D721Med (cell line): ENCODE measurements around the gene MME.

Experiments
- DNase-seq: peaks from one replicate; pipeline ENCODE4 v3.0.0; 2011; ENCODE audit warnings: low spot score; ENCODE audit not compliant: insufficient read length
- FAIRE-seq: peaks from 2 replicates; lab custom pipeline; 2011; peaks lifted over from hg19 to GRCh38; lab: Jason Lieb, UNC
- CTCF ChIP-seq: IDR thresholded peaks from 2 replicates; pipeline ENCODE4 v1.5.1; 2012; ENCODE audit warnings: mild to moderate bottlenecking, control low read depth; ENCODE audit not compliant: insufficient read depth; ENCODE audit errors: missing control alignments

The MME gene

GRCh38 chr3:155158346-155159037 lies 78.4 kb downstream of the MME start:
- FAIRE-seq, result no peak
- no peak for TF ChIP-seq CTCF
- no peak for DNase-seq

- DNase-seq (no peak), FAIRE-seq (no peak)
- TF ChIP-seq CTCF, result no peak
Measured at GRCh38 chr3:155159301-155159700, 79.2 kb downstream of the MME start.

DNA sequence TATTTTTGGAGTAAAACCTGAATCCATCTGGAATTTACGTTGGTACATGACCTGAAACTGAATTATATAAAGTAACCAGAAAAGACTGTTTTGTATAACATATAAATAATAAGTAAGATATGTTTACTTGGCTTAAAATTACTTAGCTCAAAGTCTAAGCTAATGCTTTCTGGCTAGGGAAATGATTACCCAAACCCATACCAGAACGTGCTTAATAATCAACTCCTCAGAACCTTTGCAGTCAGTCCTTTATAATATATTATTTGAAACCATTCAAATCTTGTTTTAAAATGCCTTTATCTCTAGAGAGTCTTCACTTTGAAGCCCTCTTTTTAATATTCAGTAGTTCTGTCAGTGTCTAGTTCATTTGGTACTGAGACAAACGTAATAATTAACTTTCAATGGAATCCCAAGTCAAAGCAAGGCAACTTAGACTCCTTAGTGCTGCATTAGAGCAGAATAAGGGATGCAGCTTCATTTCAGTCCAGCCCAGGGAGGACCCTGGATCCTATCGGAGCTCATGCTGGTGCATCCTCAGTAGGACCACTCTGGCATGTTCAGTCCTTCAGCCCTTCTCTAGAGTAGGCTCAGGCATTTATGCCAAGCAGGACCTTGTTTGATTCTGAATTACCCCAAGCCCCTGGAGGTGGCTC lies 81.6 kb downstream of the MME start:
- no peak for TF ChIP-seq CTCF

GRCh38 chr3:155164306-155164705 lies 84.2 kb downstream of the MME start:
- TF ChIP-seq CTCF, result no peak
- DNase-seq (no peak), FAIRE-seq (no peak)

More for the DNA sequence above, 81.6 kb downstream of the MME start:
- no peak for DNase-seq
- FAIRE-seq, result no peak

DNA sequence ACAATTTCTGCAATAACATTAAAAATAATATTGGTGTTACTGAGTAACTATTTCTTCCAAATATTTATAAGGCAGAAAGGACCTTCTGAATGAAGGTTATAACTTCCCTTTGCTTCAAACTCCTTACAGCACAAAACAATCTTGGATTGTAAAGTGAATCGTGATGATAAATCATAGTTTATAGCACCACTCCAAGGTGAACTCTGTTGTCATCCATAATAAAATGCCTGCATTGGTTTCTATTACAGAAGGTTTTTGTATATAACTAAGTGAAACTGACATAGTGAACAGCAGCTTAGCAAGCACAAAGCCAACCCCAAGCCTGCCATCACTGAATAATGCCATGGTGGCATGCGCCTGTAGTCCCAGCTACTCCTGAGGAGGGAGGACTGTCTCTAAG lies 86.3 kb downstream of the MME start:
- DNase-seq (no peak), FAIRE-seq (no peak)
- TF ChIP-seq CTCF, result no peak

- TF ChIP-seq CTCF, result no peak
- DNase-seq, result no peak
- no peak for FAIRE-seq
Measured at GRCh38 chr3:155169197-155169596, 89.1 kb downstream of the MME start.

DNA sequence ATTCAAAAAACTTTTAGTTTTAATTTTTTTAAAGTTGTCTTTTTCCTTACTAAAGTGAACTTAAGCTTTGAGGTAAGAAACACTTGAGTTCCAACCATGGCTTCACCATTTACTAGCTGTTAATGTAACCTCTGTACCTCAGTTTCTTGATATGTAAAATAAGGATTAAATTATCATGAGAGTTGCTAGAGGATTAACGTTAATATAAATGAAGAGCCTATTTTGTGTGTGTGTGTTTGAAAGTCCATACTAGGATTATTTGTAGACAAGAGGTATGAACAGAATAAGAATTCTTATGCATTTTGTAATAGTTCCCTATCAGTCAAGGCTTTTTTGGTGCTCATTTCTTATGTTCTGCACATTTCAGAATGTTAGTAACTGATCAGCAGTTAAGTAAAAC lies 93.7 kb downstream of the MME start:
- DNase-seq (no peak), FAIRE-seq (no peak)
- TF ChIP-seq CTCF, result no peak
